GM12874 (cell line): ENCODE data around the gene OCA2.

Experiments
- CTCF ChIP-seq: IDR thresholded peaks from 2 replicates; pipeline ENCODE4 v1.5.1; 2011; ENCODE audit warnings: low read depth, mild to moderate bottlenecking, control low read depth, low read length, moderate library complexity; ENCODE audit not compliant: insufficient read depth

Gene OCA2

GRCh38 chr15:28075573-28075972 is 23.5 kb downstream of the OCA2 start:
- no peak for TF ChIP-seq CTCF

- no peak for TF ChIP-seq CTCF
These were observed 30.2 kb downstream of the OCA2 start for GRCh38 chr15:28068930-28069329.

- no peak for TF ChIP-seq CTCF
These were observed 32.9 kb downstream of the OCA2 start for GRCh38 chr15:28066231-28066630.

GRCh38 chr15:28060005-28060404 is 39.1 kb downstream of the OCA2 start:
- no peak for TF ChIP-seq CTCF

GRCh38 chr15:28058082-28058481 is 41.0 kb downstream of the OCA2 start:
- no peak for TF ChIP-seq CTCF

- TF ChIP-seq CTCF, result no peak
These were observed 47.0 kb downstream of the OCA2 start for GRCh38 chr15:28051955-28052633.

- no peak for TF ChIP-seq CTCF
These were observed 49.5 kb downstream of the OCA2 start for GRCh38 chr15:28049581-28049980.
